Fibroblast of the aortic adventitia (primary cell): ENCODE data around the gene VAV2. TPM values are rescaled to one million over a fixed set of nuclear protein-coding genes. Genes with fewer than 3 reads are reported as not detected.
A peak's percentile ranks its signal among the peaks of the same experiment; 100 is the strongest.

ENCODE experiments used
- DNase-seq: peaks from one replicate; pipeline ENCODE4 v3.0.0-alpha.2; 2010; ENCODE audit warnings: low read depth
- H3K4me3 ChIP-seq: 2 replicates; pipeline ENCODE4 v1.5.1; 2011; ENCODE audit warnings: low read depth, mild to moderate bottlenecking, control low read depth, low read length, moderate library complexity
- total RNA-seq: library from RNA; depleted of rRNA; stranded (reverse); fragments of >200 nt; gene quantifications from 2 replicates; pipeline ENCODE4 v1.2.3, GENCODE V29; 2012; ENCODE audit warnings: low replicate concordance
- TF ChIP-seq, protein P1 (sequence below): IDR thresholded peaks from 2 replicates; pipeline ENCODE4 v1.5.1; 2011; ENCODE audit warnings: mild to moderate bottlenecking, low read length, control low read depth, inconsistent platforms; ENCODE audit not compliant: insufficient read depth

The VAV2 gene
- total RNA-seq, 1 donor, result 10.9 TPM

DNA sequence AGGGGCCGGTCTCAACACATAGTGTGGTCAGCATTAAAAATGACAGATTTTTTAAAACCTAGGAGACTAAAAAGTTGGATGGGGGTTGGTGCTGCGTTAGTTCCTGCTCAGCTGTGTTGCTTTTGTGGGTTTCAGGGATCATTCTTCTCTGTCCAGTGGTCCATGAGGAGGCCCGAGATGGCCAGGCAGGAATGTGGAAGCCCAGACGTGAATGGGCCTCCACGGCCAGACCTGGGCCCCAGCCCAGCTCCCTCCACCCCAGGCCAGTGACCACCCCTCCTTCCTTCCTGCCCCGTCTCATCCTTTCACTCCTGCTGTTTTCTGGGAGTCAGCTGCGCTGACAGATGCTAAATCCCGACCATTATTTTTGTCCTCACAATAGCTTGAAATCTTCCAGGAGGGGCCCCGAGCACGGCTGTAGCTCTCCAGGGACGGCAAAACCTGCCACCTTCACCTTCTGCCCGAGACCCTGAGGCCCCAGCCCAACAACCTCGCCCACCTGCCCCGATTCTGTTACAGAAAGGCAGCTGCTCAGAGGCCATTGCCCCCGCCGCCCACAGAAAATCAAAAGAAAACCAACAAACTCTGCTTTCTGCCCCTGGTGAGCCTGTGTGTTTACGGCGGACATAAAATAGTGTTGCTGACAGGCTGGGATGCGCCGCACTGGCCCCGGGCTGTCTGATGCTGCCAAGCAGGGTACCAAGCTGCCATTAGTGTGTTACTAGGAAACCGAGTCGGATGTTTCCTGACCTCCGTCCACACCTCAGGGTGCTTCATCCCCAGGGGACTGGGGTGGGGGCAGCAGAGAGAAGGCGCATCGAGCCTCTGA, 170.3 kb downstream of the VAV2 start:
- no peak overlapping the region for H3K4me3 ChIP-seq
- TF ChIP-seq, protein P1, sequence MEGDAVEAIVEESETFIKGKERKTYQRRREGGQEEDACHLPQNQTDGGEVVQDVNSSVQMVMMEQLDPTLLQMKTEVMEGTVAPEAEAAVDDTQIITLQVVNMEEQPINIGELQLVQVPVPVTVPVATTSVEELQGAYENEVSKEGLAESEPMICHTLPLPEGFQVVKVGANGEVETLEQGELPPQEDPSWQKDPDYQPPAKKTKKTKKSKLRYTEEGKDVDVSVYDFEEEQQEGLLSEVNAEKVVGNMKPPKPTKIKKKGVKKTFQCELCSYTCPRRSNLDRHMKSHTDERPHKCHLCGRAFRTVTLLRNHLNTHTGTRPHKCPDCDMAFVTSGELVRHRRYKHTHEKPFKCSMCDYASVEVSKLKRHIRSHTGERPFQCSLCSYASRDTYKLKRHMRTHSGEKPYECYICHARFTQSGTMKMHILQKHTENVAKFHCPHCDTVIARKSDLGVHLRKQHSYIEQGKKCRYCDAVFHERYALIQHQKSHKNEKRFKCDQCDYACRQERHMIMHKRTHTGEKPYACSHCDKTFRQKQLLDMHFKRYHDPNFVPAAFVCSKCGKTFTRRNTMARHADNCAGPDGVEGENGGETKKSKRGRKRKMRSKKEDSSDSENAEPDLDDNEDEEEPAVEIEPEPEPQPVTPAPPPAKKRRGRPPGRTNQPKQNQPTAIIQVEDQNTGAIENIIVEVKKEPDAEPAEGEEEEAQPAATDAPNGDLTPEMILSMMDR, result no peak
- DNase-seq, result no peak

DNA sequence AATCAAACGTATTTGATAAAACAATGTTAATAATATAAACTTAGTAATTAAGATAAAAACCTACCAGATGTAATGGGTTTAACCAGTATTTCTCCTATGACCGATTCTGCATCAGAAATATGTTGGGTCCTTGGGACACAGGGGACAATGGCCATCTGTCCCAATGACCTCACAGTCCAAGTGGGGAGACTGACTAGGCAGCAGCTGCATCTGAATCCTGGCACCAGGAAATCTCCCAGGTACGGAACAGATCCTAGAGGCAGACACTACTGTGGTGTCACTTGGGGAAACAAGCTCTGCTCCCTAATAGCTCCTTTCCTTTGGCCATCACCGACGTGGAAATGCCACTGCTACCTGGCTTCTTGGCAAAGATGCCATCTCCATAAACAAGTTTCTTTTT, 172.2 kb downstream of the VAV2 start:
- H3K4me3 ChIP-seq, result no peak overlapping the region
- TF ChIP-seq, protein P1, result no peak
- DNase-seq, result no peak

DNA sequence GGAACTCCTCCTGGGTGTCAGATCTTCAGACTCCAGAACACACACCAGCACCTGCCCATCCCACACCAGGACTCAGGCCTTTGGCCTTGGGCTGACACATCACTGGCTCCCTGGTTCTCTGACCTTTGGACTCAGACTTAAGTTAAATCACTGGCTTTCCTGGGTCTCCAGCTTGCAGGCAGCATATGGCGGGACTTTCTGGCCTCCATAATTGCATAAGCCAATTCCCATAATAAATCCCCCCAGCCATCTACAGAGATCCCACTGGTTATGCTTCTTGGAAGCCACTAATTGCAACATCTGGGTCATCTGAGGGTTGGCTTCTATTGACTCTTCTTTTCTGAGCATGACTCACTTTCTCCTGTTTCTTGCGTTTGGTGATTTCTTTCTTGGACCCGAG, 173.7 kb downstream of the VAV2 start:
- DNase-seq, result peak; percentile 14
- TF ChIP-seq, protein P1, result no peak
- H3K4me3 ChIP-seq, result no peak overlapping the region

DNA sequence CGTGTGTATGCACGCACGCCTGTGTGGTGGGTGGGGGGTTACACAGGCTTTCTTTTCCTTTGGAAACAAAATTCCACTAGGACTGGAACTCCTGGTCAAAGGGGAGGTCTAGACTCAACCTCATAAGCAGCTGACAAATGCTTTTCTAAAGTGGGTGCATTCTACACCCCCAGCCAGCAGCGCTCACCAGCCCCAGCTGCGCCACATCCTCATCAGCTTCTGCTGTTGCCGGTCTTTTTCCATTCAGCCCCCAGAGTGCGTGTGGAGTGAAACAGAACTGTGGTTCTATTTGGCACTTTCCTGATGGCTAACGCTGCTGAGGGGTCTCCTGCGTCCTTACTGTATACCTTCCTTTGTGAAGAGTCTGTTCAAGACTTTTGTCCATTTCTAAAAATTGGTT, 176.3 kb downstream of the VAV2 start:
- no peak for DNase-seq
- TF ChIP-seq, protein P1, result no peak
- no peak overlapping the region for H3K4me3 ChIP-seq

DNA sequence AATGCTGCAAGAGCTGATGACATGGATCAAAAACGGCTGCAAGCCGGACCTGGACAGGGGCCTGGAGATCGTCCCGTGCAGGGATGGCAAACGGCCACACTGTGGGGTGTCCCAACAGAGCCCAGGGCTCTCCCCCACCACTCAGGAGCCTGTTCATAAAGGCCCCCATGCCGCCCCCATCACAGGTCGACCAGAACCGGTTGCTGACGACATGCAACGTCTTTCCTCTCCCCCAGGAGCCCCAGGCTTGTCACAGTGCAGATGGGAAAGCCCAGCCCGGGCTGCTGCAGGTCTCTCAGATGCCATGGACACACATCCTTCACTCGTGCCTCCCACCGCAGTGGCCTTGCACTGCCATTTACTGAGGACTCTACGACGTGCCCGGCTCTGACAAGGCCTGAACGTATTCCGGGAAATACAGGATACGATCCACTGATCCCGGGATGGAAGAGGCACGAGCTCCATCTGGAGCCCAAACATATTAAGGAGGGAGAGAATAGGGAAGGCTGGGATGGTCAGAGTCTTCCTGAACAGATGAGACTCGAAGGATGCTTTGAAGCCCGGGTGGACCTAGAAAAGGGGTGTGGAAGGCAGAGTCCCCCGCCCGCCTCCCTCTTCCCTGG, 177.4 kb downstream of the VAV2 start:
- no peak for DNase-seq
- TF ChIP-seq, protein P1, result no peak
- H3K4me3 ChIP-seq, result no peak overlapping the region

DNA sequence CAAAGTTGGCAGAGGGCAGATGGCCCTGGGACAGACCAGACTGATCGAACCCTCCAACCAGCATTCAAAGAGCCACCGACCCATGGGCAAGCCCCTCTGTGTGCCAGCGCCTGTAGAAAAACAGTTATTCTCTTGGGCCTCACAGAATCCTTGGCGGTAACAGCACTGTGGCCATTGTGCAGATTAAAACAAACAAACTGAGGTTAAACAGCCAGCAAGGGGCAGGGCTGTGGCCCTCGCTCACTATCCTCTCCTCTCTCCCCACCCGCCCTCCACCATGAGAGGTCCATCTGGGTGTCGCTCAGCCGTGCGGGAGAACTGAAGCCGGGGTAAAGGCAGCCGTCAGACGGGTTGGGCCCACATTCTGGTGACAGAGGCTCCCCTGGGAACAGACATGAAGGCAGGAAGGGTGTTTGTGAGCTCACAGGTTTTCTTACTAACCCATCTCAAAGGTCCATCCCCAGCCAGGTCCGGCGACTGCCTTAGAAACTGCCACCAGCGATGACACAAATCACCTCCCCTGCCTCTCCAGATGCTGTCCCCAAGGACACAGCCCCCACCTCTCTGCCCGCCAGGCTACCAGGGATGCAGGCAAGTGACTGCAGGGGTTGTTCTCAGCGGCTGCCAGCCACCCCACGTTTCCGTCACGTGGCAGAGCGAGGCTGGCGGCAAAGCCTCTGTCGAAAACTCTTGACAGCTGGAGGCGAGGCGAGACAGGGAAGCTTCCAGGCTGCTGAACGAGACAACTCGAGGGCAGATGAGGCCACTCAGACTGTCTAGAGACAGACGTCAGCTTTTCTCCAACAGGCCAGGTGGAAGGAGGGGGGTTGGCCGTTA, 178.2 kb downstream of the VAV2 start:
- DNase-seq, result no peak
- no peak overlapping the region for H3K4me3 ChIP-seq
- TF ChIP-seq, protein P1, result no peak
